CD4-positive, alpha-beta T cell treated with Interleukin-4 for 1 hour (primary cell): ENCODE data around the gene IL4R.
"Not testable (repeated sequence)": the region's sequence is repeated elsewhere in the genome, so short reads cannot be mapped to it uniquely, and the experiment has no call there.

ENCODE experiments used
- DNase-seq, 2 donors: peaks; one replicate each; pipeline ENCODE4 v3.0.0-alpha.2; 2020 to 2022

IL4R gene

DNA sequence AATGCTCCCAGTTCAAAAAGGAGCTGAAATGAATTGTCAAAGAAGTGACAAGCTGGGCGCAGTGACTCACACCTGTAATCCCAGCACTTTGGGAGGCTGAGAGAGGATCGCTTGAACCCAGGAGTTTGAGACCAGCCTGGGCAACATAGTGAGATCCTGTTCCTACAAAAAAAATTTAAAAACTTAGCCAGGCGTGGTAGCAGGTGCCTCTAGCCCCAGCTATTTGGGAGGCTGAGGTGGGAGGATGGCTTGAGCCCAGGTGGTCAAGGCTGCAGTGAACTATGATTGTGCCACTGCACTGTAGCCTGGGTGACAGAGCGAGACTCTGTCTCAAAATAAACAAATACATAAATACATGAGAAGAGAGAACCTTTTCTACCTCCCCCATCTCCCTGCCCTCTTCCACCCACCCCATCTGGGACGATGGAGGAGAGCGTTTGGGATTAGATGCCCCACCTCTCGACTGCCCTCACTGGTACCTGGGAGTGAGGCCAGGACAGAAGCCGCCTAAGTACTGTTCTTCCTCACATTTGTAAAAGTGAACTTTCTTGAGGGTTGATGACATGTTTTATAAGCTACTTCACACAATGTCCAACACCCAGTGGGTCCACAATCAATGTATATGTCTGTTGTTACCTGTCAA, 2.4 kb downstream of the IL4R start:
- DNase-seq = peak; percentile 23

DNA sequence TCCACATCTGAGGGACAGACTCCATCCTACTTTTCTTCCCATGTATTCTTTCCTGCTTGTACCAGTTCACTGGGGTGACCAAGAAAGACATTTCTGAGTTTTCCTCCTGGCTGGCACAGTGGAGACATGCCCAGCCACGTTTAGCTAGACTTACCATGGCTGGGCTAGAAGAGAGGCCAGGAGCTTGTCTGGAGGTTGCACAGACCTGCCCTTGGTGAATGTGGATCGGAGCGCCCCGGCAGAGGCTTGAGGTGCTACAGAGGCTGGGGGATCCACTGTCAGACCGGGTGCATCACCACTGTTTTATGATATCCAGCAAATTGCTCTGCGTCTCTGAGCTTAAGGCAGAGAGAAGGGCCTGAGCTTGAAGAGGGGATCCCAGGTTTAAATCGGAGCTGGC, 3.5 kb downstream of the IL4R start:
- DNase-seq = peak; percentile 16 to 28

DNA sequence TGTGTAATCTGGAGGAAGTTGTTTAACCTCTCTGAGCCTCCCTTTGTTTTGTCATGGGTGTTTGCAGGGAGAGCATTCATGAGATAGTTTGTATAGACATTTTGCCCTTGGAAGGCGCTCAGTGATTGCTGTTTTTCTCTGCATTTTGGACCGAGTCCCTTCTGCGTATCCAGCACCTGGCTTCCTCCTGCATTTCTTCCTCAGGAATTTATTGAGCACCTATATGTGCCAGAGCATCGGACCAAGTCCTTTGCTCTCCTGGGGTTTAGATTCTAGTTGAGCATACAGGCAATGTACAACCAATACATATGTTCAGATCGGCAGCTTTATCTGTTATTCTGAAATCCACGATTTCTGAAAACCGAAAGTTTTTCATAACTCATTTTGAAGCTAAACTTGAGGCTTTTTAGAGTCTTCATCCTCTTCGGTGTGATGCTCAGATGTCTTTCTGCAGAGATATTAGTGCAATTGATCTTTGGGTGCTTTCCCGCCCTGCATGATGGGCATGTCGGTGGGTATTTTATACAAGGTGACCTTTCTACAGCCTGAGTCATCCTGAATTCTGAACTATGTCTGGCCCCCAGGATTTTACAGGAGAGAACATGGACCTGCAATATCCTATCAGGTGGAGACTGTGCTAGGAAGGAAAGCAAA, 4.1 kb downstream of the IL4R start:
- peak in 1 of 2 donors; percentile 52 for DNase-seq

DNA sequence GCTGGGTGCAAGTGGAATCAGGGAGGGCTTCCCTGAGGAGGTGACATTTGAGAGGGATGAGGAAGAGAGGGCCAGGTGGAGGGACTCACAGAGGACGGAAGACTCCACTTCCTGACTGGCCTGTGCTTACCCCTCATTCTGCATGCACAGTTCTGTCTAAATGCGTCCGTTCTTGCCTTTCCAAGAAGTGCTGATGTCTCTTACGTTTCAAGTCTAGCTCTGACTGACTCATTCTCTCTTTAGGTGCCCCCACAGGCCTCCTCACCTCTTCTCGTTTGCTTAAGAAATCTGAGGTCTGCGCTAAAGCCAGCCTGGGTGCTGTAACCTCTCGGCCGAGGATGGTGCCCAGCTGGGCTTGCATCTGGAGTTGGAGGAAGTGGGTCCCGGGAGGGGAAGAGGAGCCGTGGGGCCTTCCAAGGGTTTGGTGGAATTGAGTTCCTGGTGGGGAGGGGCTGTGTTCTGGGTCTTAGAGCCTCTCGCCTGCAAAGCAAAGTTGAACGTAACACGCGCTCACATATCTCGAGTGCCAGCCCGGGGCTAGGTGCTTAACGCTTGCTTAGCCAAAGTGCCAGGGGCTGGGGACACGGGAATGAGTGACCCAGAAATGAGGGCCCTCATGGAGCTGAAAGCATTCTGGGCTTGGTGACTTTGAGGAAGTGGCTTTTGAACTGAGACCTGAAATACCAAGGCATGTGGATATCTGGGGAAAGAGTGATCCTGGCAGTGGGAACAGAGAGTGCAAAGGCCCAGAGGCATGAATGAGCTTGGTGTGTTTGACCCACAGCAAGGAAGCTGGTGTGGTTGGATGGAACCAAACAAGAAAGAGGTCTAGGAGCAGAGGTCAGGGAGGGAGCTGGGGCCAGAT, 4.8 kb downstream of the IL4R start:
- DNase-seq = peak; percentile 70 to 76

DNA sequence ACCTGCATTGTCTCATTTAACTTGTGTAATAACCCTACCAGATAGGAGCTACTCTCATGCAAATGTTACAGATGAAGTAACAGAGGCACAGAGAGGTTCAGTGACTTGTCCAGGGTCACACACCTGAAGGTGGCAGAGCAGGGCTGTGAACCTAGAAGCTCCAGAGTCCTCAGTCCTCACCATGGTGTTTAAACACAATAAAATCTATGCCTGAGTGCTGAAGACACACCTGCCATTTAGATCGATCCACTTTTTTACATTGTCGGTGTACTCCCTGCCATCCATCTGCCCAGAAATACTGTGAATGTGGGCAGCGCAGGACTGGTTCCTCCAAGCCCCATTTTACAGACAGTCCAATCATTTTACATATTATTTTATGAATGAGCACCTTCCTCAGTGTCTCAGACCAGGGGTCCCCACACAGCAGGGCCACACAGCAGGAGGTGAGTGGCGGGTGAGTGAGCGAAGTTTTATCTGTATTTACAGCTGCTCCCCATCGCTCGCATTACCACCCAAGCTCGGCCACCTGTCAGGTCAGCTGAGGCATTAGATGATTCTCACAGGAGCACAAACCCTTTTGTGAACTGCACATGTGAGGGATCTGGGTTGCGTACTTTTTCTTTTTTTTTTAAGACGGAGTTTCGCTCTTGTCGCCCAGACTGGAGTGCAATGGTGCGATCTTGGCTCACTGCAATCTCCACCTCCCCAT, 5.6 kb downstream of the IL4R start:
- no peak for DNase-seq

DNA sequence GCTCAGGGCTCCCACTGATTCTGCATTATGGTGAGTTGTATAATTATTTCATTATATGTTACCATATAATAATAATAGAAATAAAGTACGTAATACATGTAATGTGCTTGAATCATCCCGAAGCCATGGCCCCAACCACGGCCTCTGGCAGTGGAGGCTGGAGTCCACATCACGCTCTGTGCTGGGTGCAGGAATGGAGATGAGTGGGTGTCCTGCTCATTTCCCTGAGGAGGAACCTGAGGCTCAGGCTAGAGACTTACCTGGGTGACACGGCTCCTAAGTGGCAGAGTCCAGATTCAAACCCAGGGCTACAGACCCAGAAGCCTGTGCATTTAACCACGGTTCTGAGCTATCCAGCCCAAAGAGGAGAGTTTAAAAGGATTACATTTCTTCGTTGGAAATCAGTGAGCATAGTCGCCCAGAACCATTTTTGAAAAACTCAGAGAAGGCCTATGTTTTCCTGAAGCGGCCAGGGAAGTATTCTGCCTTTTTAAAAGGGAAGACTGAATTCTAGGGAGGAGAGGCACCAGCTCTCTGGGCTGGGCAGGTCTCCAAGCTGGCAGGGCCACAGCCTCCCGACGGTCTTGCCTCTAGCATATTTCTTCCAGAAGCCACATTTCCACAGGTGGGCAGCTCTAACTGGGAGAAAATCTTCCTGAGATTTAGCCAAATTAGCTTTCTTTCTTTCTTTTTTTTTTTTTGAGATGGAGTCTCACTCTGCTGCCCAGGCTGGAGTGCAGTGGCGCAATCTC, 6.7 kb downstream of the IL4R start:
- no peak for DNase-seq

DNA sequence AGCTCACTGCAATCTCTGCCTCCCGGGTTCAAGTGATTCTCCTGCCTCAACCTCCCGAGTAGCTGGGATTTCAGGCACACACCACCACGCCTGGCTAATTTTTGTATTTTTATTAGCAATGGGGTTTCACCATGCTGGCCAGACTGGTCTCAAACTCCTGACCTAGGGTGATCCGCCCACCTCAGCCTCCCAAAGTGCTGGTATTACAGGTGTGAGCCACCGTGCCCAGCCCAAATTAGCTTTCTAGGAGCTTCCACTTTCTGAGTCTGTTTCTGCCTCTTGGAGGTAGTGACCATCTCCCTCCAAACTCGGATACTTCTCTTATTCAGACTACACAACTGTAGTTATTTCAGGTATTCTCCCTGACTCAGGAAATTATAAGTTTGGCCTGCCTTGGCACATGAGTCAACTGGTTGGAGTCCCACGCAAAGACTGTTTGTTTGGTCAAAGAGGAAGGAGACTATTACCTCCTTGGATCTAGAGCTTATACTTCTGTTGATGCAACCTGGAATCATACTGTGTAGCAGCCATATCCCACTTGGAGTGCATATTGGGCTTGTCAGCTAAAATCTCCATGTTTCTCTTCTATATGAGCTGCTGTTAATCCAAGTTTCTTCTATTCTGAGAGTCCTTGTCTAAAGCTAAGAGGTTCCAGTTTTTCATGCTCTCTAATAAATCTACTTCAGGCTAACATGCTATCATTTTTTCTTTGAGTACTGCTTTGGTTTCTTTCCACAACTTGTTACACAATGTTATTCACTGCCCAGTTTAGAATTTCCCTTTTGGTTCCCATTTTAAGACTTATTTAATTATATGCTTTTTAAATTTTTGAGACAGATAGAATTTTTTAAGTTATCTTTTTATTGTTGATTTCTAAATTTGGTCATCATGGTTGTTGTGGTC, 7.5 kb downstream of the IL4R start:
- DNase-seq = no peak

DNA sequence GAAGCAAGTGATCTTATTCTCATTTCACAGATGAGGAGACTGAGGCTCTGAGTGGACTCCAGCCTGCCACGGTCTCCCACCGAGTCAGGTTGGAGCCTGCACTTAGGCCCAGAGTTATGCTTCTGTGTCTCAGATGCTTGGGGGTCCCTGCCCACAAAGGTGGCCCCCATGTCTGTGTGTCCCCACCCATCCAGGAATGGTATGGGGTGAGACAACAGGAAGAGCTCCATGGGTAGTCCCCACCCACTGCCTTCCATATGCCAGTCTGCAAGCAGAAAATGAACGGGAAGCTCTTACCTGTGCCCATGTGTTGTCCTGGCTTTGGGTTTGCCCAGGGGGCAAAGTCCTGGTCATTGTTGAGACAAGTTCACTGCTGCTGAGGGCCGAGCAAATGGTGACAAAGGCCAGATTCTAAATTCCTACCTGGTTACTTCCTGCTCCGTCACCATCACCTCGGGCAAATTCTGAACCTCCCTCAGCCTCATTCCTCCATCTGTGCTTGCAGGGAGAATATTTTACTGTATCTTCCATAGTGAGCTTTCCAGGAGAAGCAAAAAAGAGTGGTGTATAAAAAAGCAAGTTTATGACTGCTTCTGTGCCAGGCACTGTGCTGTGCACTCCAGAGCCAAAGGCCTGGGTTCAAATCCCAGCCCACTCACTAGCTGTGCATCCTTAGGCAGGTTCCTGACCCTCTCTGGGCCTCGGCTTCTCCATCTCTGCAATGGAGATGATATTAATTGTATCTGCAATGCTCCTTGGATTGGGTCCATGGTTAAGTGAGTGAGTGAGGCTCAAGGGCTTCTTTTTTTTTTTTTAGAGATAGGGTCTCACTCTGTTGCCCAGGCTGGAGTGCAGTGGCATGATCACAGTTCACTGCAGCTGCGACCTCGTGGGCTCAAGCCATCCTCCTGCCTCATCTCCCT, 9.3 kb downstream of the IL4R start:
- no peak for DNase-seq

DNA sequence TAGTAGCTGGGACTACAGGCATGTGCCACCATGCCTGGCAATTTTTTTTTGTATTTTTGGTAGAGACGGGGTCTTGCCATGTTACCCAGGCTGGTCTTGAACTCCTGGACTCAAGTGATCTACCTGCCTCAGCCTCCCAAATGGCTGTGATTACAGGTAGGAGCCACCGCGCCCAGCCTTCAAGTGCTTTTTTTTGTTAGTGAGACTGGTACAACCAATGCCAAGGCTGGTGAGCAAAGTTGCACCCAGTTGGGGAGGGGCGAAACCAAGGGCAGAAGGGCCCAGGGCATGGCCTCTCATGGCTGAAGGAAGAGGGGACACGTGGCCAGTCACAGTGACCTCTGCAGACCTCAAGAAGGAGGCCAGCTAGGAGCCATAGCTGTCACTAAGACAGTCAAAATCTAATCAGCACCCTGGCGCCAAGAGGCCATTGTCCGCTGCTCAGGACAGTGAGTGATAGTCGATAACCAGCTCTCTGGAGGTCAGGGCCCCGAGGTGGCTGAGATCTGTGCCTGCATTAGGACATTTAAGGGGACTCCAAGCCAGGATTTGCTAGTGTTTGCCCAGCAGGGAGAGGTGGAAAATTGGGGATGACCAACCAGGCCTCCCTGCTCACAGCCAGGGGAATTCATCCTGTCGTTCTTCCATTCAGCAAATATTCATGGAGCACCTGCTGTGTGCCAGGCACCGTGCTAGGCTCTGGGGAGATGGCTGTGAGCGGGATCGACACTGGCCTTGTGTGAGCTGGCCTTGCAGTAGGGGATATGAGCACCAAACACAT, 10.2 kb downstream of the IL4R start:
- DNase-seq = no peak

DNA sequence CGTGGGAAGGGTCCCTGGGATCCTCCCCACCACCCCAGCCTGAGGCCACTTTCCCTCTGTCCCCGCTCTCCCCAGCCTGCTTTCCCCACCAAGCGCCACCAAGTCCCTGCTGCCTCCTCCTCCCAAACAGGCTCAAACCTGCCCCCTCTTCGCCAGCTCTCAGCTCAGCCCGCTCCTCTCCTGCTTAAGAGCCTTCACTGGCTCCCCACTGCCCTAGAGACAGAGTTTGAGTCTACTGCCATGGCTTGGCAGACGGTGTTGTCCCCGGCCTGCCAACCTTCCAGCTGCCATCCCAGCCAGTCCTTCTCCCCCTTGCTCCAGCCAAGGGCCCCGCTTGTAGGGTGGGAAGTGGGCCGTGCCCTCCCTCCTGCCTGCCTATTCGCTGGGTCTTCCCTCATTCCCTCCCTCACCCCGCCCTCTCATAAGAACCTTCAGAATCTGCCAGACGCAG, 11.1 kb downstream of the IL4R start:
- DNase-seq = no peak

DNA sequence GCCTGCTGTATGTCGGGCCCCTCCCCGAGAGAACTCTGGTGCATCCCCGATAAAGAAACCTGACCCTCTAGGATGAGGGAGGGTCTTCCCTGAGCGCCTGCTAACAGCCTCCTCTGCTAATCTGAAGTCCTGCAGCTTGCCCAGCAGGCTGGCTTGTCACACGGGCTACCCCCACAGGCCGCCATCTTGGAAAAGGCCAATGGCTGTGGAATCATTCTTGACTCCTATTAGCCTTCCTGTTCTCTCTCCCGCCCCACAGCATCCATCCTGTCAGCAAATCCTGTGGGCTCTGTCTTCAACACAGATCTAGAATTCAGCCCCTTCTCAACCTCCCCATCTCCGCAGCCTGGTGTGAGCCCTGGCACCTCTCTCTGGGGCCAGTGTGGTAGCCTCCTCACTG, 12.0 kb downstream of the IL4R start:
- DNase-seq = no peak

DNA sequence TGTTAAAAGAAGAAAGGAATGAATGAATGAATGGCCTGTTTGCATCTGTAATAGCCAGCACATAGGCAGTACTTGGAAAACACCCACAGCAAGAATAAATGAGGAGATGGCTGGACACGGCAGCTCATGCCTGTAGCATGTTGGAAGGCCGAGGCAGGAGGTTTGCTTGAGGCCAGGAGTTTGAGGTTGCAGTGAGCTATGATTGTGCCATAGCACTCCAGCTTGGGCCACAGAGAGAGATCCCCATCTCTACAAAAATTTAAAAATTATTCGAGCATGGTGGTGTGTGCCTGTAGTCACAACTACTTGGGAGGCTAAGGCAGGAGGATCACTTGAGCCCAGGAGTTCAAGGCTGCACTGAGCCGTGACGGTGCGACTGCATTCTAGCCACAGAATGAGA, 12.5 kb downstream of the IL4R start:
- DNase-seq = no peak

DNA sequence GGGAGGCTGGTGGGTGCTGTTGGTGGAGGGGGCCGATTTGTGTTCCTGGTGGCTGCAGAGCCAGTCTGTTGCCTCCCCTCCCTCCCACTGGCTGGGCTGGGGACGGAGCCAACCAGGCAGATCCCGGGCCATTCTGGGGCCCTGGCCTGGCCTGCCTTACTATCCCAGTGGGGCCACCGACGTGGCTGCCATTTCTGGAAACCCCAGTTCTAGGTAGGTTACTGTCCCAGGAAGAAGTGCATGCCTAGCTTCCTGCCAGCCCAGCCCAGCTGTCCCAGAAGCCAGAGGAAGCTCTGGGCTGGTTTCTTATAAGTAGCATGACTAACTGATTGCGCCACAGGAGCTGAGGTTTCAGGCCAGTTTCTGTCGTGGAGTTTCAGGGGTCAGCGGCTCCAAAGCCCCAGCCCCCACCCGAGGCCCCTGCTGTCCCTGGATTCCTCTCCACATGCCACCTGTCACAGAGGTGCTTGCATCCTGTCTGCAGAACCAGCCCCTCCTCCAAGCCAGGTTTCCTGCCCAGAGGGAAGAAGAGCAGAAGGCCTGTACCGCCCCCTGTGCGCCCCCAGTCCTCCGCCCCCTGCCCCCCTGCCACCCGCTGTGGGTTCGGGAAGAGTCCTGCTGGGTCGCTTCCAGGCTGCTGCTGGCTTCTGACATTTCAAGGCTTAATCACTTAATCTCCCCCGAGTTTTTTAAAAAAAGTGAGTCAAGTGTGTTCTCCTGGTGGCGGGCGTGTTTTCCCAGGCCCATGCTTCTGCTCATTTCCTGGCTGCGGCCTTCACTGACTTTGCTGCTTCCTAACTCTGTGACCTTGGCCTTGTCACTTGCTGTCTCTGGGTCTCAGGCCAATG, 13.2 kb downstream of the IL4R start:
- DNase-seq = peak; percentile 28 to 62

DNA sequence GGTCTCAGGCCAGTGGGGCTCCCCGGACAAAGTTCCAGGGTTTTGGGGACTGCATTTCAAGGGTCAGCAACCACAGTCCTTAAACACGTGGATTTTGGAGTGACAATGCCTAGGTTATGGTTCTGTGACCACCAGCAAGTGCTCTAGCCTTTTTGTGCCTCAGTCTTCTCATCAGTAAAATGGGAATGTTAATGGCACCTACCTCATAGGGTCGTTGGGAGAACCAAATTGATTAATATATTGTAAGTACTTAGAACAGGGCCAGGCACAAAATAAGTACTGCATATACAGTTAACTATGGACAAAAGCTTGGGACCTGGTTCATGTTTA, 13.8 kb downstream of the IL4R start:
- DNase-seq = no peak

DNA sequence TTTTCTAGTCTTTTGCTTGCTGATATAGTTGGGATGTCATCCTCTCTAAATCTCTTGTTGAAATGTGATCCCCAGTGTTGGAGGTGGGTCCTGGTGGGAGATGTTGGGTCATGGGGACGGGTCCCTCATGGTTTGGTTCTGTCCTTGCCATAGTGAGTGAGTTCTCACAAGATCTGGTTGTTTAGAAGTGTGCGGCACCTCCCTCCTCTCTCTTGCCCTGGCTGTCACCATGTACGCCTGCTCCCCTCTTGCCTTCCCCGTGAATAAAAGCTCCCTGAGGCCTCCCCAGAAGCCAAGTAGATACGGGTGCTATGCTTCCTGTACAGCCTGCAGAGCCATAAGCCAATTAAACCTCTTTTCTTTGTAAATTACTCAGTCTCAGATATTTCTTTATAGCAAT, 15.2 kb downstream of the IL4R start:
- DNase-seq = no peak

DNA sequence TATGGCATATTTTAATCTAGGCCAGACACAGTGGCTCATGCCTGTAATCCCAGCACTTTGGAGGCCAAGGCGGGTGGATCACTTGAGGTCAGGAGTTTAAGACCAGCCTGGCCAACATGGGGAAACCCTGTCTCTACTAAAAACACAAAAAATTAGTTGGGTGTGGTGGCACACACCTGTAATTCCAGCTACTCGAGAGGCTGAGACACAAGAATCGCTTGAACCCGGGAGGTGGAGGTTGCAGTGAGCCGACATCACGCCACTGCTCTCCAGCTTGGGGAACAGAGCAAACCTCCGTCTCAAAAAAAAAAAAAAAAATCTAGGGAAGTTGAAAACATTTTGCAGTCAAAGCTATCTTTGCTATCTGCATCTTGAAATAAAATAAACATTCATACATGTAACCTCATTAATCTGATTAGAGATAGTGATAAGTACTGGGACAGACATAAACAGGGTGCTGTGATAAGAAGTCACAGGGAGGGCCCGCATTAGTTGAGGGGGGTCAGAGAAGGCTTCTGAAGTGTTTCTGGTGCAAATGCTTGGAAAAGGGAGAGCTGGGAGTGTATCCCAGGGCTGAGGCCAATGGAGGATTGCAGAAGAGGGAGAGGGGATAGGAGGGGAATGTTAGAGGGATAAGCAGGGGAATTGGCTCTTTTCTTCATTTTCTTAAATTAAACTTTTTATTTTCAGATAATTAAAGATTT, 15.8 kb downstream of the IL4R start:
- DNase-seq = not testable (repeated sequence)

DNA sequence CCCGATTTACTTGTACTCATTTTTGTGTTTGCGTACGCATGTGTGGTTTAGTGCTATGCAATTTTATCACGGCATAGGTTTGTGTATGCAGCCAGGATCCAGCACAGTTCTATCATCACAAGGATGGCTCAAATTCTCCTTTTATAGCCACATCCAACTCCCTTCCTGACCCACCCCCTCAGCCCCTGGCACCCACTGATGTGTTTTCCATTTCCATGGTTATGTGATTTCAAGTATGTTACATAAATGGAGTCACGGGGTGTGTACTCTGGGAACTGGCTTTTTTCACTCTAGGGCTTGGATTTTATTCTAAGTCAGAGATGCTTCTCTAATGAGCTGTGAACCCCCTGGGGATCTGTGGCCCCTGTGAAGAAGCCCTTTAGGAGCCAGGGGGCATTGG, 16.8 kb downstream of the IL4R start:
- DNase-seq = no peak

DNA sequence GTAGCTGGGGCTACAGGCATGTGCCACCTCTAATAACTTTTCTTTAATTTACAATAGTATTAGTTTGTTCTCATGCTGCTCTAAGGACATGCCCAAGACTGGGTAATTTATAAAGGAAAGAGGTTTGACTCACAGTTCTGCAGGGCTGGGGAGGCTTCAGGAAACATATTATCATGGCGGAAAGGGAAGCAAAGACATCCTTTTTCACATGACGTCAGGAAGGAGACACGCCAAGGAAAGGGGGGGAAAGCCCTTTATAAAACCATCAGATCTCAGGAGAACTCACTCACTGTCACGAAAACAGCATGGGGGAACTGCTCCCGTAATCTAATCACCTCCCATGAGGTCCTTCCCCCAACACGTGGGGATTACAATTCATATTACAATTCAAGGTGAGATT, 18.3 kb downstream of the IL4R start:
- peak in 1 of 2 donors; percentile 50 for DNase-seq
